GM19395 (cell line): ENCODE results near the gene PAQR8.

Experiments
- ATAC-seq: cut with Tn5 transposase; IDR thresholded peaks from one replicate; pipeline ENCODE4 v1.9.1; 2021; ENCODE audit warnings: mild to moderate bottlenecking, moderate library complexity; ENCODE audit not compliant: unreplicated experiment

PAQR8 gene

DNA sequence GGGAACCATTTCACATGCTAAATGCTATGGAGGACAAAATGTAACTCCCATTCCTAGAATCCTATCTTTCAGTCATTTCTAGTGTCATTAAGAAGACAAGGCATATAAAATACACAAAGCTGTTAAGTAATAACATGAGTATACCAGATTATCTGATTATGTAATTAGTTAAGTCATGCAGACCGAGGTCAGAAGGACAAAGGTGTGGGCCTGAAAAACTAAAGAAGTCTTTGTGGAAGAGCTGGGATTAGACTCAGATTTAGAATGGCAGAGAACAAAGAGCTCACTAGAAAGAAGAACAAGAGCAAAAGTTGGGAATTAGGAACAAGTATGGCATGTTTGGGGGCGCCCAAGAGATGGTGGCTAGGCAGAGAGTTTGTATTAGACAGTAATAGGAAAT, 95.1 kb downstream of the PAQR8 start:
- ATAC-seq: no peak
